CD4-positive, alpha-beta T cell treated with Interferon gamma for 1 hour (primary cell): Measurements from ENCODE around the gene GPA33.

ENCODE experiments used
- DNase-seq: peaks from one replicate; pipeline ENCODE4 v3.0.0-alpha.2; 2020

GPA33 gene

DNA sequence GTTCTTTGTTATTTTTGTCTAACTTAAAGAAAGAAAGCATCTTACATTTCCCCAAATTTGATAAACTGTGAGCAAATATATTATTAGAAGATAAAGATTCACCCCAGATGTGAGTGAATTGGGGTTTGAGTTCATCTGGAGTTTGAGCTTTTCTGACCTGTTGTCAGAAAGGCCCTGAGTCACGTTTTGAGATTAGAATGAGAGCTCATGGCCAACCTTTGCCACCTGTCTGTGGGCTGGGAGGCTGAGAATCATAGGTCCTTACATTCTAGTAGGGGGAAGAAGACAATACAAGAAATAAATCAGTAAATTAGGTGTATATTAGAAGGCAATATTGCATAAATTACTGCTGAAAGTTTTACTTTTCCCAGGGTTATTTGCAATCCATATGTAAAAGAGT, 26.0 kb upstream of the GPA33 start:
- DNase-seq: no peak

DNA sequence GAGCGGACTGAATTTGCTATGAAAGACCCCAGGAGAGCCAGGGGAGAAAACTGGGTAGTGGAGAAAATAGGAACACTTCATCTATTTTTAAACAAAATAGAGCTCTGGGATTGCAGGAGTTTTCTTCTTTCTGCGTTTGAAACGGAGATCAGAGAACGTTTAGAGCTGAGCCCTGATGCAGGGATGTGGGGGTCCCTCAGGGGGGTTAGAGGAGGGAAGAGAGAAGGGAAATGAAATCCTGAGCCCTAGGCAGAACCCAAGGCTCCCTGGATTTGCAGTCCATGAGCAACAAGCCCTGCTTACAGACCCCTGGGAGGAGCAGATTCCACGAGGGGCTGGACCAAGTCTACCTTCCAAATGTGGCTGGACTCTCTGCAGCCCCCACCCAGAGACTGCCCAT, 25.5 kb upstream of the GPA33 start:
- DNase-seq: no peak

DNA sequence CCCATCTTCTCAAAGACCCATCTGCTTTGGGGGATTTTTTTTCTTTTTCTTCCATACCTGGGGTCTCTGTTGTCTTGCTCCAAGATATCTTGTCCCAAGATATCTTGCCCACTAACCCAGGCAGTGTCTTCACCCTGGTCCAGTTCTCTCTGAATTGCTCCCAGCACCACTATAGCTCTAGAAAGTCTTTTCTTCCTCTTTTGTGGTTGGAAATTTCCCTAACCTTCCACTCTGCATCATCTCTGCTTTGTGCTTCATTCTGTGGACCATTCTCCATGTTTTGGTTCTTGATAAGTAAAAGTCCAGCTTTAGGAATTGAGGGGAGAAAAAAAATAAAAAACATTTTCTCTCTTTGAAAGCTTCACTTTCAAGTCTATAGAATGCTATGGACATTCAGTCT, 24.5 kb upstream of the GPA33 start:
- DNase-seq: no peak

GRCh38 chr1:167111868-167112709, 21.9 kb upstream of the GPA33 start:
- DNase-seq: no peak

GRCh38 chr1:167110586-167110985, 20.4 kb upstream of the GPA33 start:
- no peak for DNase-seq

DNA sequence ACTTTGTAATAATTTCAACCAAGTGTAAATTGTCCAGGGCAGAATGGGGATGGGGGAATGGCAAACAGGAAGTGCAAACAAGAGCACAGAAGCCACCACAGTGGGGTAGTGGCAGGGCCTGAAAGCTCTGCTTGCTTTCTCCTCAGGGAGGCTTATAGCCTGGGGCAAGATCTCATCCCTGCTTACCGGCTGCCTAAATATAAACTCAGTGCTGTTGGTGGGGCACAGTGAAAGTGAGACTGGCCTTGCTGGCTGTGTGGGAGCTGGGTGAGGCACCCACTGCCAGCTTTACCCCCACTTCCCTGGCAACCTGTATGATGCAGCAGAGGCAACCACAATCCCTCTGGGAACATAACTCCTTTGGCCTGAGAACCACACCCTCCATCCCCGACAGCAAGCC, 18.9 kb upstream of the GPA33 start:
- no peak for DNase-seq

DNA sequence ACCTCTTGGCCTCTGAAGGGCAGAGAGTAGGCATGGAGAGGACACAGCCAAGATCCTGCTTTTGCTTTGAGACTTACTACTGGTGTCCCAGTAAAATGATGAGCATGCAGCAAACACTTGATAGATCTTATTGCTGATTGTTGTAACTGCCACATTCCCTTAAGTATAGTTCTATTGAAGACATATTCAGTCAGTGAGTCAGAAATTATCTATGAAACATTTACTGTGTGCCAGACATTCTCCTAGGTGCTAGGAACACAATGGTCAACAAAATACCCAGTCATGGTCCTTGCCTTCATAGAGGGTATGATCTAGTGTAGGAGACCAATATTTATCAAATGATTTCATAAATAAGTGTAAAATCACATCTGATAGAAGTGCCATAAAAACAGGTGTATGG, 17.3 kb upstream of the GPA33 start:
- no peak for DNase-seq

GRCh38 chr1:167106119-167106461, 15.9 kb upstream of the GPA33 start:
- no peak for DNase-seq

DNA sequence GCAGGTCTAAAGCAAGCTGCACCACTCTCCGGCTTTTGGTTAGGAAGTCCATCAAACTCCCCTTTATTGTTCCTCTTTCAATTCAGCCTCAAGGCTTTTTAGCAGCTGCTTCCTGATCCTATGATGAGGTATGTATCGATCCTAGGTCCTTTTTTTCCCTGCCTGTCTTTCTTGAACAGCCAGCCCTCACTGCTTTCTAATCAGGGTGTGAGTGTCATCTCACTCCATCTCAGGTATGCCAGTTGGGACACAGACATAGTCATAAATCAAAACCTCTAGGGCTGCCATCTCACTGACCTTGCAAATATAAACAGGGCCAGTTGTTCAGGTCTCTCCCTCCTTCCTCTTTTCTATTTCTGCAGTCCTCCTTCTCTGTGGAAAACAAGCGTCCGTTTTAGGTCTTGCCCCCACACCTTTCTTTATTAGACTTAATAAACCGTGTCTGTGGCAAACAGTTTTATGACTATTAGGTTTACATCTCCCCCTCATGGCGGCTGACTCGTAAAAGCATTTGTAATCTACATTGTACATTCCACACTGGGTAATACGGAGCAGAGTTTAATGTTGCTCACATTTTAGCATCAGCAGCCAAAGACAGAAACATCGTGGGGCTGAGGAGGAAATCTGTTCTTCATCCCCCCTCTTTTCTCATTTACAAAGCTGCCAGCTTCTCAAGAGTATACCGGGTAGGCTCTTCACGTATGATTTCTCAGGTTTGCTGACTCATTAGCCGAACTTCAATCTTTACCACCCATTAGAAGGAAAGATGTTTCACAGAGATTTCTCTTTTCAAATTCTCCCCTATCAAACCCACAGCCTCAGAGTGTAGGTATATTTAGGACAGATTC, 15.3 kb upstream of the GPA33 start:
- DNase-seq: no peak

DNA sequence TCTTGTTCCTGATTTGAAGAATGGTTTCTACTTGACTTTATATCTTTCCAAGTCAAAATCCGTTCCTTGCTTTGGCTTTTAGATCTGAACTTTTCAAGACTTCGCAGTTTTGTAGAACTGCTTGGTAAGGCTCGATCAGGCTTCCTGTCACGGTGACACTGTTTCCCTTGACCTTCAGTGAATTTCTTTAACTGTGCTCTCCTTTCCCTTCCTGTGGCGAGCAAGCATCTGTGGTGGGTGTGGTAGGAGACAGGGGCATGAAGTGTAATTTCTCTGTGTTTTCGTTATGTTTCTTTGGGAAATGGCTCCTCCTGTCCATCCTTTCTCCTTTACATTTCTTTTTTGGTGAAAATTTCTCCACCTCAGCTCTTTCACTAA, 14.1 kb upstream of the GPA33 start:
- DNase-seq: no peak

DNA sequence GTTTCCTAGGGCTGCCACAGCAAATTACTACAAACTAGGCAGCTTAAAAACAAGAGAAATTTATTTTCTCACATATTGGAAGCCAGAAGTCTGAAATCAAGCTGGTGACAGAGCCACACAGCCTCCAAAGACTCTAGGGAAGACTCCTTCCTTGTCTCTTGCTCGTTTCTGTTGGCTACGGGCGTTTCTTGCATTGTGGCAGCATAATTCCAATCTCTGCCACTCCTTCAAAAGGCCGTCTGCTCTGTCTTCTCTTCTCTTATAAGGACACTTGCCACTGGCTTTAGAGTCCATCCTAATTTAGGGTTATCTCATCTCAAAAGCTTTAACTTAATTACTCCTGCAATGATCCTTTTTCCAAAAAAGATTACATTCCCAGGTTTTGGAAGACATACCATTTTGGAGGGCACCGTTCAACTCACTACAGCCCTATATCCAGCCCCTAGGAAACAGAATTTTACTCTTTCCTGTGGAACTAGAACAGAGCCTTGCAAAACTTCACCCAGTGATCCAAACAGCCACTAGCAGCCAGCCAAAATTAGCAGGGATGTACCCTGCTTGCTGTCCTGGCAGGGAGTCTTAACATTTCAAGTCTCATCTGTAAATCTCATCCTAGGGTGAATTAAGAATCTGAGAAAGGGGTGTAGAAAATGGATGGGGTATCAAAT, 12.9 kb upstream of the GPA33 start:
- no peak for DNase-seq

DNA sequence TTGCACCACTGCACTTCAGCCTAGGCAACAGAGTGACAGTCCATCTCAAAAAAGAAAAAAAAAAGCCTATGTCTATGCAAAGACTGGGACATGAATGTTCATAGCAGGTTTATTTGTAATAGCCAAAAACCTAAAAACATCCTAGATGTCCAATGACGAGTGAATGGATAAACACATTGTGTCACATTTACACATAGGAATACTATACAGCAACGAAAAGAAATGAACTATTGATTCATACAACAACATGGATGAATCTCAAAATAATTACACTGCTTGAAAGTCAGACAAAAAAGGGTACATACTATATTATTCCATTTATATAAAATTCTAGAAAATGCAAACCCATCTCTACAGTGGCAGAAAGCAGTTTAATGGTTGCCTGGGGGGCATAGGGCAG, 11.6 kb upstream of the GPA33 start:
- DNase-seq: no peak

DNA sequence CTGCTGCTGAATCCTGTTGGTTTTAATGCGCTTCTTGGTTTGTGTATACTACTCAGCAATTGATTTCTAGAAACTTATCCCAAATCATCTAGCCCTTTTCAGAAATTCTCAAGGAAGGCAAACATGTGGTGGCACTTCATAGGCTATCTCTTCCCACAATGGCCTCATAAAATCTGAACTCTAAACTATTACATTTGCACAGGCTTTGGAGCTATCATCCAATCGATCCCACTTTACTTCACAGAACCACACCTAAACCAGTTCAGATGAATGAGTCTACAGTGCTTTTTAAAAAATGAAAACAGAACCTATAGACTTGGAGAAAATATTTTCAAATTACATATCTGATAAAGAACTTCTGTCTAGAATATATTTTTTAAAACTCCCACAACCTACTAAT, 10.6 kb upstream of the GPA33 start:
- no peak for DNase-seq

- no peak for DNase-seq
Measured at GRCh38 chr1:167099851-167100250, 9.7 kb upstream of the GPA33 start.

GRCh38 chr1:167095368-167095767, 5.2 kb upstream of the GPA33 start:
- no peak for DNase-seq

DNA sequence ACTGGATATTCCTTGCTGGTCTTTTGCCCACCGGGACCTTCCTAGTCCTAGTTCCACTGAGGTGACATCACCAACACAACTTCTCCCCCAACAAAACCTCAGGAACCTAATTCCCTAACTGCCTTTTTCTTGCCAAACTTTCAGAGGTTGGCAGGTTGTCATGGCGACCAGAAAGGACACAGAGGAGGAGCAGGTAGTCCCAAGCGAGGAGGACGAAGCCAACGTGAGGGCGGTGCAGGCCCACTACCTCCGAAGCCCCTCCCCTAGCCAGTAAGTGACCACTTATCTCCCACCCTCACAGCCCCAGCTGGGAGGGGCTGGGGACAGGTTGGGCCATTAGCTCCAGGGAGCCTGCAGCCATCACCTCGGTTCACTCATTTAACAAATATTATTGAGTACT, 4.5 kb upstream of the GPA33 start:
- no peak for DNase-seq

DNA sequence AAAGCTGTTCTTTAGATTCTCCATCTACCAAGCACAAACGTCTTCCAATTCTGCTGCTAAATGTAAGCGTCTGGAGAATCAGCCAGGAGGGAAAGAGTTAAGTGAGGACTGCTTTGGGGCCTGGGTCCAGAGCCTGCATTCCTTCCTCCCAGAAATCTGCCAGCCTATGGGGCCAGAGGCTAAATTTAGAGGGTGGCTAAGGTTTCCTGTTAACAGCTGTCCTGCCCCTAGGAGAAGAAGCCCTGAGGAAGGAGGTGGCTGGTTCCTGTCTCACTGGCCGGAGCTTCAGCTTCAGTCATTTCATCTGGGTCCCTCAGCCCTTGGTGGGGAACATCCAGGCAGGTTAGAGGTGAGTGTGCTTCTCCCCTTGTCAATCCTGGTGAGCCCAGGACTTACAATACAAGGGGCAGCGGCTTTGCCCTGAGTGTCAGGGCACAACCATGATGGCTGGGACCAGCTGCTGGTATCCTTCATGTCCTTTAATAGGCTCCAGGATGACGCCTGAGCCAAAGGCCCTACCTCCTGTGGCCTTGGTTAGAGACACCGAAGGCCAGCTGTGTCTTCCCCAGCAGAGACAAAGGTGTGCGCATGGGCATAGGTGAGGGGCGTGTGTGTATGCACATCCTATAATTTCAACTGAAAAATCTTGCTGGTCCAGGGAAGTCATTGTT, 3.8 kb upstream of the GPA33 start, which contains the start of gene STYXL2:
STYXL2 (plus strand) TSS at position 230 of the 671 bp plus-strand sequence. CDS start 775 bp downstream, outside the sequence.
- DNase-seq: no peak

GRCh38 chr1:167092653-167093052, 2.5 kb upstream of the GPA33 start:
- DNase-seq: no peak

DNA sequence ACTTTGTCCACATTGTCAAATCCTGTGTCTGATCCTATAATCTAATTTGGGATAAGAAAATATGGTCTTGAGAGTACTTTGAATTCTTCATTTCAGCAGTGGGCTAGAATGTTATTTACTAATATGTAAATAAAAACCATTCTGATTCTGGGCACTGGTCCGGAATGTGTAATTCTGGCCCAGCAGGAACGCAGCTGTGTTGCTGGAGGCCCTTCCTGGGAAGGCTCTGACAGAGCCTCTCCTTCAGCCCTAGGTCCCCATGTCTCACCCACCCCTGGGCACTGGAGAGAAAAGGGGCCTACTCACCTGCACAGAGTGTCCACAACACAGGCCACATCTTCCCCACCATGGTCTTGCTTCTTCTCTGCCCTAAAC, 251 bp downstream of the GPA33 start:
- DNase-seq: no peak

- no peak for DNase-seq
Measured at GRCh38 chr1:167088746-167089417, 1.3 kb downstream of the GPA33 start.

- DNase-seq: no peak
Measured at GRCh38 chr1:167086768-167087167, 3.4 kb downstream of the GPA33 start.

- no peak for DNase-seq
Measured at GRCh38 chr1:167086033-167086432, 4.1 kb downstream of the GPA33 start.

- DNase-seq: no peak
Measured at GRCh38 chr1:167084757-167085156, 5.4 kb downstream of the GPA33 start.
